AG08396 (cell line): ENCODE data around the gene RAPGEF6.
"Not testable (repeated sequence)": the region's sequence is repeated elsewhere in the genome, so short reads cannot be mapped to it uniquely, and the experiment has no call there.

Experiments used
- DNase-seq: peaks from one replicate; pipeline ENCODE4 v3.0.0; 2012; ENCODE audit warnings: low spot score, mixed read lengths

Gene RAPGEF6

GRCh38 chr5:131608597-131608996 is 26.4 kb downstream of the RAPGEF6 start:
- DNase-seq, result no peak

GRCh38 chr5:131607903-131608540 is 27.0 kb downstream of the RAPGEF6 start:
- DNase-seq, result no peak

GRCh38 chr5:131607418-131607817 is 27.6 kb downstream of the RAPGEF6 start:
- no peak for DNase-seq

DNA sequence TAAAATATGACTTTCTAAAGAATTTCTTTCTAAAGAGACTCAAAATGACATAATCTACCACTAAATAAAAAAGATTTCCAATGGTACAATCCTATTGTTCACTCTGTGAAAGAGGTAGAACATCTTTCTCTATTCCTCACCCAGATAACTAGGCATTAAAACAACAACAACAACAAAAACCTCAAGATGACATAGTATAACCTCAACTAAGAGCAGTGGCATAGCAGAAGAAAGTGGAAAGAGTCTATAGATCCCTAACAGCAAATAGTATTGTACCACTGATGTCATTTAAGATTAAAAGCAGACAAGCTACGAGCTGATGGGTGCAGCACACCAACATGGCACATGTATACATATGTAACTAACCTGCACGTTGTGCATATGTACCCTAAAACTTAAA is 29.9 kb downstream of the RAPGEF6 start:
- no peak for DNase-seq

GRCh38 chr5:131595088-131596033 is 39.7 kb downstream of the RAPGEF6 start:
- DNase-seq, result no peak

DNA sequence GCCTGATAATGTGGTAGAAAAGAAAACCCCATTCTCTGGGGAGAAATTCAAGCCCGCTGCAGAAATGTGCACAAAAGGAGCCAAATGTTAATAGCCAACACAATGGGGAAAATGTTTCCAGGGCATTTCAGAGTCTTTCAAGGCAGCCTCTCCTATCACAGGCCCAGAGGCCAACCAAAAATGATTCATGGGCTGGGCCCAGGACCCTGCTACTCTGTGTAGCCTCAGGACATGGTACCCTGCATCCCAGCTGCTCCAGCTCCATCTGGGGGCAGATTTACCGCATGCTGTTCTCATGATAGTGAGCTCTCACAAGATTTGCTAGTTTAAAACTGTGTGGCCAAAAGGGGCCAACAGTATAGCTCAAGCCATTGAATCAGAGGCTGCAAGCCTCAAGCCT is 41.1 kb downstream of the RAPGEF6 start:
- no peak for DNase-seq

DNA sequence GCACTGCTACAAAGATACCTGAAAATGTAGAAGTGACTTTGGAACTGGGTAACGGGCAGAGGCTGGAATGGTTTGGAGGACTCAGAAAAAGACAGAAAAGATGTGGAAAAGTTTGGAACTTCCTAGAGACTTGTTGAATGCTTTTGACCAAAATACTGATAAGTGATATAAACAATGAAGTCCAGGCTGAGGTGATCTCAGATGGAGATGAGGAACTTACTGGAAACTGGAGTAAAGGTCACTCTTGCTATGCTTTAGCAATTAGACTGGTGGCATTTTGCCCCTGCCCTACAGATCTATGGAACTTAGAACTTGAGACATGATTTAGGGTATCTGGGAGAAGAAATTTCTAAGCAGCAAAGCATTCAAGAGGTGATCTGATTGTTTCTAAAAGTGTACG is 41.6 kb downstream of the RAPGEF6 start:
- DNase-seq, result not testable (repeated sequence)

- DNase-seq, result peak; percentile 56
These were observed 45.3 kb downstream of the RAPGEF6 start for GRCh38 chr5:131589510-131590348.

GRCh38 chr5:131587541-131587940 is 47.5 kb downstream of the RAPGEF6 start:
- peak; percentile 16 for DNase-seq

- no peak for DNase-seq
These were observed 53.3 kb downstream of the RAPGEF6 start for GRCh38 chr5:131581702-131582101.

DNA sequence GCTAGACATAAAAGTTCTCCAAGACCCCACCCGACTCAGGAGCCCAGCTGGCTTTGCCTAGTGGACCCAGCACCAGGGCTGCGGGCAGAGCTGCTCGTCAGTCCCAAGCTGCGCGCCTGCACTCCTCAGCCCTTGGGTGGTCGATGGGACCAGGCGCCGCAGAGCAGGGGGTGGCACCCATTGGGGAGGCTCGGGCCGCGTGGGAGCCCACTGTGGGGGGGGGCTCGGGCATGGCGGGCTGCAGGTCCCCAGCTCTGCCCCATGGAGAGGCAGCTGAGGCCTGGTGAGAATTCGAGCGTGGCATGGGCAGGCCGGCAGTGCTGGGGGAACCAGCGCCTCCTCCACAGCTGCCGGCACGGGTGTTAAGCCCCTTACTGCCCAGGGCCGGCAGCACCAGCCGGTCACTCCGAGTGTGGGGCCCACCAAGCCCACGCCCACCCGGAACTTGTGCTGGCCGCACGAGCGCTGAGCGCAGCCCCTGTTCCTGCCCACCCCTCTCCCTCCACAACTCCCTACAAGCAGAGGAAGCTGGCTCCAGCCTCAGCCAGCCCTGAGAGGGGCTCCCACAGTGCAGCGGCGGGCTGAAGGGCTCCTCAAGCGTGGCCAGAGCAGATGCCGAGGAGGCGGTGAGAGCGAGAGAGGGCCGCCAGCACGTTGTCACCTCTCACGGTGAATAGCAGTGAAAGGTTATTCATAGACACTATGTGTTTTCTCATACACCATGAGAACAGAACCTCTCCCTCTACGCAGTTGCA is 54.9 kb downstream of the RAPGEF6 start:
- no peak for DNase-seq

GRCh38 chr5:131575660-131576227 is 59.3 kb downstream of the RAPGEF6 start:
- no peak for DNase-seq

DNA sequence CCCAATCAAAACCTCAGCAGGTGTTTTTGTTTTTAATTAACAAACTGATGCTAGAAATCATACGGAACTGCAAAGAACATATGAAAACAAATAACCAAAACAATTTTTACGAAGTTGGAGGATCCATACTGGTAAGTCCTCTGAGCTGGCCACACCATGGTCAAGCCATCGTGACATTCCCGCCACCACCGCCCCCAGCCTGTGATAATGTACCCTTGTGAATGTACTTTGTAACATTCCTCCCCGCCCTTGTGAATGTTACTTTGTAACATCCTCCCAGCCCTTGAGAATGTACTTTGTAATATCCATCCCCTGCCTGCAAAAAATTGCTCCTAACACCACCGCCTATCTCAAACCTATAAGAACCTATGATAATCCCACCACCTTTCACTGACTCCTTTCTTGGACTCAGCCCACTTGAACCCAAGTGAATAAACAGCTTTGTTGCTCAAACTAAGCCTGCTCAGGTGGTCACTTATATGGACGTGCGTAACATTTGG is 63.3 kb downstream of the RAPGEF6 start:
- DNase-seq, result no peak

- DNase-seq, result no peak
These were observed 64.3 kb downstream of the RAPGEF6 start for GRCh38 chr5:131570757-131571156.

- DNase-seq, result no peak
These were observed 70.8 kb downstream of the RAPGEF6 start for GRCh38 chr5:131564229-131564652.

DNA sequence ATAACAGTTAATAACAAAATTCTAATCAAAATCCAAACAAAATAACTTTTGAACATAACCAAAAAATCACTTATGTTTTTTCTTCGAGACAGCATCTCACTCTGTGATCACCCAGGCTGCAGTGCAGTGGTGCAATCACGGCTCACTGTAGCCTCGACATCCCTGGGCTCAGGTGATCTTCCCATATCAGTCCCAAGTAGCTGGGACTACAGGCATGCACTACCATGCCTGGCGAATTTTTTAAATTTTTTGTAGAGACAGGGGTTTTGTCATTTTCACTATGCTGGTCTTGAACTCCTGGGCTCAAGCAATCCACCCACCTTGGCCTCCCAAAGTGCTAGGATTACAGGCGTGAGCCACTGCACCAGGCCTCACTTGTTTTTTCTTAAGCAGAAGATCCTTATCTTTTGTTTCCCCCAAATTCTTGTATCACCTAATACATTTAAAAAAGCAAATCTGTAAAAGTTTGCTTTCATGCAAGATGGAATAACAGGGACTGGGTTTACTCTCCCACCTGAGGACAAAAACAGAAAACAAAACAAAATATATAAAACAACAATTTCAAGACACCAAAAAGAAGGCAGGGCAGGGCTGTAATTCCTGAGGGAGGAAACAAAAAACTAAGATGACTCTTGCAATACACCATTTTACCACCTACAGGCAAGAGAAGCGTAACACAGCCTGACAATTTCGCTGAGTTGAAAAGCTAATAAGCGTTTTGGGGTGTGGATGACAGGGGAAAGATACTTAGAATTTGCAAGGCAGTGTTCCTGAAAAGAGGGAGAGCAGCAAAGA is 71.4 kb downstream of the RAPGEF6 start:
- DNase-seq, result no peak

DNA sequence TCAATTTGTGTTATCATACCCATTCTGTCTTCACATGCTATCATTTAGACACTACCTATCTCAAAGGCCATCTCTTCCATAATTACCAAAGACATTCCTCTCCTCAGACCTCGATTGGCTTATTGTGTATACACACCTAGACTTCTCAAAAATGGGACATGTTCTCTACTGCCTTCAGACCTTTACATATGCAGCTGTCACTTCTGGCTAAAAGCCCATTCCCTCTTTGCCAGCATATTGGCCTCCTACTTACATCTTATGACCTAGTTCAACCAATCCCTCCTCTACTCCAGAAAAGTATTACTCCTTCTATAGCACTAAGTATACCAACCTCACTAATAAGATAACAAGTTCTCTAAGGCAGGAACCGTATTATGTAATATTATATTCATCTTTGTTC is 84.4 kb downstream of the RAPGEF6 start:
- DNase-seq, result no peak

DNA sequence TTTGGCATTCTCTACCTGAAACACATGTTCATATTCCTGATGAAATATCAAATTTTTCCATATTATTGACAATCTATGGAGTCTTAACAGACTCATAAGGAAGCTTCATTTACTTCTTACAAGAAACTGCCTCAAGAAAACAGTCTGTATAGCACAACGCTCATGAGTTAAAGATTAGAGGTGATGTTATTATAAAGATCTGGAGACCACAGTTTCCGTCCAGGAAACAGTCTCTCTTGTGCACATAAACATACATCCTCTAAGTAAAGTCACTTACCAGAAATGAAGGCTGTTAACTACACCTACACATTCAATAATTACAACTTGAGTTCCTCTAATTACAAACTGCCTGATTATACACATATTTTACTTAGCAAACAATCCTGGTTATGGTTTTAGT is 86.9 kb downstream of the RAPGEF6 start:
- no peak for DNase-seq

DNA sequence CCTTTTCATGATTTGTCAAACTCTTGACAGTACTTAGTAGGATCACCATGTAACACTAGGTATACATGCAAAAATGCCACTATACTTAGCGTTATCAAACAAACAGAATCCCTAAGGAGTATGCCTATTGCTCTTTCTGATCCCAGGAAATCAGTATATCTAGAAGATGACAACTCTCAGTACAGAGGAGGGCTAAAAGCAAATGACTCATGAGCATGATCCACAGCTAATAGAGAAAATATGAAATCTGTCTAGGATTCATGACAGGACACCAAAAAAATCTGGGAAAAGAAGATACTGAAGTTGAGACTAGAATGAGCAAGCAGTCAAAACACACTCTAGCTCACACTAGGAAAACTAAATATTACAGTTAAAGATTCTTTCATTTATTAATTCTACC is 89.2 kb downstream of the RAPGEF6 start:
- DNase-seq, result no peak

DNA sequence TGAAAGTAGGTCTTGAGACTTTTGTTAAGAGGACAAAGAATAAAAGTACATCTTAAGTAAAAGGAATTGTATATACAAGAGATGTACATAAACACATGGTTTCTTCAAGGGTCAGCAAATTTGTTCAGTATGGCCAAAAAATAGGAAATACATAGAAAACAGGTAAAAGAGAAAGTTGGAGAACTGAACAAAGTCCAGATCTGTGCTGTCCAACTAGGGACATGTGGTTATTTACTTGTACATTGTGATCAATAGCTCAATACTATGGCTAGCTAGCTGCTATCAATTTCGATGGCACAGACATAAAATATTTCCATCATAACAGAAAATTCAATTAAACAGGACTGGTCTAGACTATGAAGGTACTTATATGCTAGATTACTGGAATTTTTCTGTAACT is 92.3 kb downstream of the RAPGEF6 start:
- DNase-seq, result no peak
